Prostate gland (tissue), 2 donors: Measurements from ENCODE around the gene KAZN. TPM values are rescaled to one million over a fixed set of nuclear protein-coding genes. Genes with fewer than 3 reads are reported as not detected.

Experiments
- DNase-seq: peaks from one replicate; pipeline ENCODE4 v3.0.0-alpha.2; 2019; ENCODE audit warnings: low spot score
- H3K27ac ChIP-seq, 2 donors: fragments of 200-600 bp; sonication (generic); 2 replicates each; pipeline ENCODE4 v1.5.1; 2017 to 2019
- H3K27me3 ChIP-seq: fragments of 200-600 bp; sonication (generic); replicated peaks from 2 replicates; pipeline ENCODE4 v1.5.1; 2019; ENCODE audit not compliant: insufficient read depth
- H3K36me3 ChIP-seq, 2 donors: fragments of 200-600 bp; sonication (generic); 1 replicate in 1 of 2; 2 replicates in 1 of 2; pipeline versions ENCODE4 v1.5.1 to v1.8.1; 2017 to 2019
- H3K4me1 ChIP-seq: fragments of 200-600 bp; sonication (generic); replicated peaks from 2 replicates; pipeline ENCODE4 v1.5.1; 2019
- H3K4me3 ChIP-seq, 2 donors: fragments of 200-600 bp; sonication (generic); 2 replicates each; pipeline ENCODE4 v1.5.1; 2017 to 2019
- H3K9me3 ChIP-seq: fragments of 200-600 bp; sonication (generic); 2 replicates; pipeline ENCODE4 v1.5.1; 2017
- CTCF ChIP-seq, 4 experiments: fragments of 200-600 bp in 2 of 4; fragments of 450-650 bp in 2 of 4; sonication (generic) in 2 of 4; IDR thresholded peaks; 1 replicate in 3 of 4; 2 replicates in 1 of 4; pipeline ENCODE4 v1.5.1; 2016 to 2019; ENCODE audit warnings: antibody characterized with exemption in 4 of 4, mild to moderate bottlenecking in 2 of 4, moderate library complexity in 2 of 4
- POLR2A ChIP-seq: fragments of 450-650 bp; IDR thresholded peaks from one replicate; pipeline ENCODE4 v1.6.1; 2016; ENCODE audit warnings: antibody characterized with exemption, mild to moderate bottlenecking
- POLR2AphosphoS5 ChIP-seq: sonication (generic); formaldehyde crosslinking; IDR thresholded peaks from one replicate; pipeline ENCODE4 v1.6.1; 2017; ENCODE audit warnings: antibody characterized with exemption
- WGBS: methylation state at CpG from one replicate; pipeline ENCODE4 v1.1.5; 2018; 5-methylcytosine and 5-hydroxymethylcytosine counted together
- intact Hi-C: fragments of 100-400 bp; cut with DNase I; formaldehyde crosslinking; loops from one replicate; pipeline ENCODE4 v1.14.2; 2022
- total RNA-seq, 2 donors: library from RNA; depleted of rRNA; stranded (reverse); fragments of >200 nt; gene quantifications; one replicate each; pipeline ENCODE4 v1.1.0, GENCODE V29; 2016

Gene KAZN
- total RNA-seq, 2 donors from 2014 or later = 8.3 to 12.7 TPM

- TF ChIP-seq CTCF (IDR thresholded peaks at IDR 0.05) (no peak), POLR2A (no peak), POLR2AphosphoS5 (no peak)
- no peaks in the 10 kb centered on the region for H3K4me1 ChIP-seq
- 98% methylated on average over 8 of the region's 8 CpGs for WGBS
- H3K27me3 ChIP-seq = no peaks in the 10 kb centered on the region
- no peaks in the 10 kb centered on the region for H3K36me3 ChIP-seq
- H3K4me3 ChIP-seq = no peak overlapping the region
- H3K27ac ChIP-seq = no peak overlapping the region
- no peak for DNase-seq
- H3K9me3 ChIP-seq = no peaks in the 10 kb centered on the region
- intact Hi-C loops = no loop called here
Measured at GRCh38 chr1:14646973-14647372, 48.5 kb downstream of the KAZN start.

- H3K4me3 ChIP-seq = no peak overlapping the region
- WGBS = 84% methylated on average over 3 of the region's 3 CpGs
- no peaks in the 10 kb centered on the region for H3K4me1 ChIP-seq
- H3K36me3 ChIP-seq = no peaks in the 10 kb centered on the region
- intact Hi-C loops = no loop called here
- no peak for DNase-seq
- H3K27ac ChIP-seq = no peak overlapping the region
- TF ChIP-seq POLR2A (no peak), POLR2AphosphoS5 (no peak), CTCF (IDR thresholded peaks at IDR 0.05) (no peak)
- no peaks in the 10 kb centered on the region for H3K27me3 ChIP-seq
- H3K9me3 ChIP-seq = no peaks in the 10 kb centered on the region
Measured at GRCh38 chr1:14647777-14648176, 49.3 kb downstream of the KAZN start.

- intact Hi-C loops = no loop called here
- 47% methylated on average over 3 of the region's 3 CpGs for WGBS
Measured at GRCh38 chr1:14648391-14648790, 49.9 kb downstream of the KAZN start.

GRCh38 chr1:14648896-14649855 lies 50.7 kb downstream of the KAZN start:
- Histone ChIP-seq H3K27ac (no peak overlapping the region), H3K4me3 (no peak overlapping the region), H3K4me1 (no peaks in the 10 kb centered on the region), H3K36me3 (no peaks in the 10 kb centered on the region), H3K9me3 (no peaks in the 10 kb centered on the region), H3K27me3 (no peaks in the 10 kb centered on the region)
- whole genome bisulfite sequencing = 86% methylated on average over 9 of the region's 9 CpGs
- TF ChIP-seq POLR2AphosphoS5 (no peak), CTCF (IDR thresholded peaks at IDR 0.05) (no peak), POLR2A (no peak)
- DNase-seq = no peak
- intact Hi-C loops = no loop called here

More at GRCh38 chr1:14648391-14648790, 49.9 kb downstream of the KAZN start:
- Histone ChIP-seq H3K4me1 (no peaks in the 10 kb centered on the region), H3K4me3 (no peak overlapping the region), H3K27me3 (no peaks in the 10 kb centered on the region), H3K36me3 (no peaks in the 10 kb centered on the region), H3K27ac (no peak overlapping the region), H3K9me3 (no peaks in the 10 kb centered on the region)
- no peak for DNase-seq
- TF ChIP-seq POLR2AphosphoS5 (no peak), CTCF (IDR thresholded peaks at IDR 0.05) (no peak), POLR2A (no peak)

- H3K27ac ChIP-seq = no peak overlapping the region
- WGBS = 52% methylated on average over 1 of the region's 1 CpG
- no peaks in the 10 kb centered on the region for H3K36me3 ChIP-seq
- H3K27me3 ChIP-seq = no peaks in the 10 kb centered on the region
- intact Hi-C loops = no loop called here
- no peak for TF ChIP-seq CTCF (IDR thresholded peaks at IDR 0.05)
- peak; percentile 85 for TF ChIP-seq POLR2AphosphoS5
- DNase-seq = peak; percentile 55
- H3K4me1 ChIP-seq = no peaks in the 10 kb centered on the region
- H3K9me3 ChIP-seq = no peaks in the 10 kb centered on the region
- no peak overlapping the region for H3K4me3 ChIP-seq
Measured at GRCh38 chr1:14649976-14650375, 51.5 kb downstream of the KAZN start.
